IPS DF 19.7 (cell line): ENCODE data around the gene TMX1.

Source experiments
- DNase-seq: peaks from one replicate; pipeline ENCODE4 v3.0.0-alpha.2; 2013; ENCODE audit warnings: low read depth, low spot score

The TMX1 gene

DNA sequence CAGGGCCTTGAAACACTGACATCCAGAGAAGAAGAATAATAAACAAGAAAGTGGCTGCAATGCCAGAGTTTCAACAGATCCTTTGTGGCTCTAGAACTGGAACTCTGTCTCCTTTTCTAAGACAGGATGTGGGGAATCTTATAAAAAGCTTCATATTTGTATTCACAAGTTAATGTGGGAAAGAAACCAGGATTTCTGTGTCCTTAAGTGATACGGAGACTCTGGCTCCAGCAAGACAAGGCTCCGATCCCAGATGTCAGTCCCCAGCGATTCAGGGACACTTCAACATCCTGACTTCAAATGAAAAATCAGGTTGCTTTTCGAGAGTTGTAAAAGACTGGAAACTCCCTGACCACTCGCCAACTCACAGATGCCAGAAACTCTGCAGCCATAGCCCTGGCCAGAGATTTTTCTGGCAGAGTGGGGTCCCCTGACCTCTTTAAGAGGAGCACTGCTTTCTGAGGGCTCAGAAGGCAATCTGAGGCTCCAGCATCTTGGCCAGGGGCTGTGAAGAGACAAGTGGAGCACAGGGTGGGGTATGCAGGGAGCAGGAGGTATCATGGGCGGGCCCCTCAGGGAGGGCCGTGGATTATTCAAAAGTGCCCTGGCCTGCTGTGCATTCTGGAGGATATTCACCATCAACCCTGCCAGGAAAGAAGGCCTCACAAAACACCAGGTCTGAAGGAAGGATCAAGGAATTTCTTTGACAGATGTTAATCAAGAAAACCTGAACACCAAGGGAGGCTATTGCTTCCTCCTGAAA is 53.3 kb downstream of the TMX1 start:
- no peak for DNase-seq

DNA sequence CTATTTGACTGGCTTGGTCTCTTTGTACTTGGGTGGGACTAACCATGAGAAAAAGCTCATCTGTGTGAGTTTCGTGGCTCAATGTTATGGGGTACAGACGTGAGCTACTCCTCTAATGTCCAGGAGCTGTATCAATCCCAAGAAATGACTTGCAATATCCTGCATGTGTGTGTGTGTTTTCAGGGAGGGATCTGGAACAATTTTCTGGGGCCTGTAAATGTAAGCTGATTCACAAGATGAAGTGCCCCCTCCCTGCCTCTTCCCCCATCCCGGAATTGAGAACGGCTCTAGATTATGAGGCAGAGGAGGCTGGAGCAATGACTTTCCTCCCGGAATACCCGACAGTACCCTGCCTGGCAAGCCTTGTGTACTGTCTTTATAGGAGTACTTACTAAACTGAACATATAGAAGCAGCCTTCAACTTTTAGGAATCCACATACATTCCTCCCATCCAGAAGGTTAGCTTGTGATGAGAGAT is 53.9 kb downstream of the TMX1 start:
- DNase-seq = no peak

DNA sequence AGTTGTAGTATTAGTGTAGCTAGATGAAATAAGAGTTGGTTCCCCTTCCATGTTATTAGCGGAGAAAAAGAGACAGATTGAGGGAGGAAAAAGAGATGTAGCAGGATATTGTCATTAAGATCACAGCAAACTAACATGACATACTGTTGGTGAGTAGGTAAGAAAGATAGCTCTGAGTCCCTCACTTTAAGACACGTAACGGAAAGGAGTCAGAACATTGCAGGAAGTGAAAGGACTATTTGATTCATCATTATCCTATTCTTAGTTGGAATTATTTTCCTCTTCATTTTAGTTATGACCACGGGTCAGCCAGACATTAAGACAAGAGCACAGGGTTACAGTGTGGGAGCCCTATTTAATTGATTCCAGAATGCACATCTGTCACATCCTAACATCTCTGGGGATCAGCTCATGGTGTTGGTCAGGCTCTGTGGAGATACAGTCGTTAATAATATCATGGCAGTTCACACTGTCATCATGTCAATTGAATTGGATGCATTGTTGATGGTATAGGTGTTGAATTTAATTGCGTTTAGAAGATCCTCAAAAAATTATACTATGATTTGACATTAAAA is 55.0 kb downstream of the TMX1 start:
- DNase-seq = no peak

DNA sequence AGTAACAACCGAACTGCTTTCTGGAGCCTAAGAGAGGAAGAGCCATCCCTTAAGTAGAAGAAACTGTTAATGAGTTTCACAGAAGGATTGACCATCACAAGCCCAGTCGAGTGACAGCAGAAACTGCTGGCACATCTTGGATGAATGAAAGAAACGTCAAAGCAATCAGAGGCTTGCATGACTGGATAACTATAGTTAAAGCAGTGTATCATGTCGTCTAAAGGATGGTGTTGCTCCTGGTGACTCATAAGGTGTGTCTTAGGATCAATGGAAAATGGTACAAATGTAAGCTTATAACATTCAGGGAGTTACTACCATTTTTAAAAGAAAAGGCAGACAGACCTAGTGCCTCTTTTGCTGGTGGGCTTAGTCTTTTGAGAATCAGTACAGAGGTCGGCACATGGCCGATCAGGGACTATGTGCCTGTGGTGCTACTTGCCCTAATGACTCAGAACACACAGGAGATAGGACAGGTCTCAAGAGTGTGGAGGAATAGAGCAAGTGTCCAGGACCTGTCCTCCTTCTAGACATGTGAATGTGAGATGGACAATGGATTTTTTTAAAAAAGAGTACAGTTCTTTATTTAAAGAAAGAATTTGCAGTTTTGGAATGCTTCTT is 55.7 kb downstream of the TMX1 start:
- no peak for DNase-seq

DNA sequence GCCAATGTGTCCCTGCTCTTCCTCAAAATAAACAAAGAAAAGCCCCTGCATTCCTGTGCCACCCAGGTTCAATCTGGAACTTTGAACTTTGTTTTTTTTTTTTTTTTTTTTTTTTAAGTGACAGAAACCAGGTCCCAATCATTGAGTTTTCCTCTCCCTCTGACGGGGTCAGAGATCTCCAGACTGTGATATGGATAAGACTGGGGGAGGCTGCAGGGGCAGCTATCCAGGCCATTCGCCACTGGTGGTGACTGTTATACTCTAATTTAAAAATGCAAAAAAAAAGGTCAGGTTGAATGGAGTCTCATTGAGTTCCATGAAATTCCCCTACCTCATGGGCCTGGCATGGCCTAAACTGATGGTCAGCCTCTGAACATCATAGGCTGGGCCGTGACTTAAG is 57.0 kb downstream of the TMX1 start:
- no peak for DNase-seq

DNA sequence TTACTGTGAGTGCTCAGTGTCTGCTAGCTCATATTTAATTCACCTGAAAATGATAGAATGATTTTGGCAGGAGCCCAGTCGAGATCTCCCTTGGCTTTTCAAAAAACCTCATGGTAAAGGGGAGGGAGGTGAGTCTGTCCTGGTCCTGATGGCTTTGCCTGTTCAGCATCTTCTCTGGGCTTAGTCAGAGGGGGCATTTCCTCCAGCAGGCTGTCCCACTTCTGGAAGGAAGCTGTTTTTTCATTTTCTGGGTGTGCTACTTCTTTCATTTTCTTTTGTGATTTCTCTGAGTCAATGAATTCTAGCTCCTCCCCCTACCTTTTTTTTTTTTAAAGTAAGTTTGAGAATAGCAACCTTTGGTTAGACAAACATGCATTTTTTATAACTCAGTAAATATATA is 58.8 kb downstream of the TMX1 start:
- no peak for DNase-seq

DNA sequence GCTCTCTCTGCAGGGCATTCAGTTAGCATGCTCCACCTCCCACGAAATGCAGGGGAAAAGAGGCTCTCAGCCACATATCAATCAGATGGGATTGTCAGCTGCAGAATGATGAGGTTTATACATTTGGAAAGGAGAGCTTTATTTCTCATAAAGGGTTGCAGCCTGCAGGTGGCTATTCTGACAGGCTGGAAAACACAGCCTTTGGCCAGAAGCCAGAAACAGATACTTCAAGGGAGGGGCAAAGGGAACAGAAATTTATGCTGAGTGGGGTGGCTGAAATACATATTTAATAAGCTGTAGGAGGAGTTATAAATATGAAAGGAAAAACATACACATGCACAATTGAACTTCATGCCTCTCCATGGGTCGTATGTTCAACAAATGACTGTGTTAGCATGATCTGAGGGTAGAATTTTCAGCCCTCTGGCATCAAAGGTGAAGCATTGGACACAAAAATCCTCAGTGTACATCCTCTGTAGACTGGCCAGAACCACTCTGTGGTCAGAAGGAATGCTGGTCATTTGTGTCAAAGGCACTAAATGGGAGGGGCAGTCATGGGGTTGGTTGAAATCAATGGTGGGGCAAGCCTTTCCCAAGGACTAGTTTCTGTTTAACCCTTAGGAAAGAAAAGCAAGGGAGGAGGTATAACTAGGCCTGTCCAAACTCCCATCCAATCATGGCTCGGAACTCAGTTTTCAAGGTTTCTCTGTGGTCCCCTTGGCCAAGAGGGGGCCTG is 62.4 kb downstream of the TMX1 start:
- DNase-seq = no peak

DNA sequence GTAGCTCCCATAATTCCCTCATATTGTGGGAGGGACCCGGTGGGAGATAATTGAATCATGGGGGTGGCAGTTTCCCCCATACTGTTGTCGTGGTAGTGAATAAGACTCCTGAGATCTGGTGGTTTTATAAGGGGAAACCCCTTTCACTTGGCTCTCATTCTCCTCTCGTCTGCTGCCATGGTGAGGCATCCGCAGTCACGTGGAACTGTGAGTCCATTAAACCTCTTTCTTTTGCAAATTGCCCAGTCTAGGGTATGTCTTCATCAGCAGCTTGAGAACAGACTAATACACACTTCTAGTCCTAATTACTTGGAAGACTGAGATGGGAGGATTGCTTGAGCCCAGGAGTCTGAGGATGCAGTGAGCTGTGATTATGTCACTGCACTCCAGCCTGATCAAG is 64.4 kb downstream of the TMX1 start:
- DNase-seq = no peak

DNA sequence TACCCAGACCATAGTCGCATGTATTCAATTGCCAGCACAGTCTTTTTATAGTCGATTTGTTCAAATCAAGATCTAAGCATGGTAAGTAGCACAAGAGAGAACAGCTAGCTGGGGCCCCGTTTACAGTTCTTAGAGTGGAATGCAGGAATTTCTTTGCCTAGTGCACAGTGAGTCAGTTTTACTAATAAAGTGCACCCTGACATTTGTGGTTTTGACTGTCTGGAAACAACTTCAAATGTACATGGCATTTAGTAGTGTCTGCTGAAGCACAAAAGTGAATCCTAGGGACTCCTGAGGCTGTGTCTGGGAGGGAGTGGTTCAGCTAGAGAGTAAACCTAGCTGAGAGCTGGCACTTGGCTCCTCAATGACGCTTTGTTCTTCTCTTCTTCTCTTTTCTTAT is 64.9 kb downstream of the TMX1 start:
- DNase-seq = no peak

DNA sequence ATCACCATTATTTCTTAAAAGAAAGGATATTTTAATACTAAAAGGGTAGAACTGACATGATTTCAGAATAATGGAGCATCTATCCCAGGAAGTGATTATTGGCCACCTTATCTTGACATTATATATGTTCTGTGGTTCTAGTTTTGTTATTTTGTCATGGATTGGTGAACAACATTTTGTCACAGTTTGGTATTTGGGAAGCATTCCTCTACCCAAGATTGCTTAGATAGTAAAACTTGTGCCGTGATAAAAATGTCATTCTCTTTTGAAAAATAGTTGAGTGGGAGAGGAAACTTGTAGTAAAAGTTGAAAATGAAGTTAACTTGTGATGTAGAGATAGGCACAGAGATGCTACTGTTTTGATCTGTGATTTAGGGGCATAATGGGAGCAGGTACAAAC is 65.7 kb downstream of the TMX1 start:
- no peak for DNase-seq
